Measurements from ENCODE around the gene GPR78.

- no peak for TF ChIP-seq POLR2AphosphoS5 (IDR thresholded peaks at IDR 0.05; ENCODE audit: borderline replicate concordance, low read depth, low read length)
- TF ChIP-seq EZH2 (IDR thresholded peaks at IDR 0.05) = no peak
- no peak for TF ChIP-seq FOXP2 (optimal IDR thresholded peaks at IDR 0.05; ENCODE audit: control extremely low read depth, extremely low read length, insufficient read depth)
These were observed 40.5 kb upstream of the GPR78 start for GRCh38 chr4:8539661-8540060.
